Stimulated activated CD4-positive, alpha-beta T cell treated with anti-CD3 and anti-CD28 coated beads, TNF-alpha, amount 100 ng/mL, for 4 hours (primary cell): ENCODE data around the gene RPS28.
"Not testable (repeated sequence)": the region's sequence is repeated elsewhere in the genome, so short reads cannot be mapped to it uniquely, and the experiment has no call there.

Experiments
- DNase-seq, 3 experiments: peaks; one replicate each; pipeline ENCODE4 v3.0.0-alpha.2; 2020; ENCODE audit warnings: low read depth in 3 of 3

Gene RPS28

DNA sequence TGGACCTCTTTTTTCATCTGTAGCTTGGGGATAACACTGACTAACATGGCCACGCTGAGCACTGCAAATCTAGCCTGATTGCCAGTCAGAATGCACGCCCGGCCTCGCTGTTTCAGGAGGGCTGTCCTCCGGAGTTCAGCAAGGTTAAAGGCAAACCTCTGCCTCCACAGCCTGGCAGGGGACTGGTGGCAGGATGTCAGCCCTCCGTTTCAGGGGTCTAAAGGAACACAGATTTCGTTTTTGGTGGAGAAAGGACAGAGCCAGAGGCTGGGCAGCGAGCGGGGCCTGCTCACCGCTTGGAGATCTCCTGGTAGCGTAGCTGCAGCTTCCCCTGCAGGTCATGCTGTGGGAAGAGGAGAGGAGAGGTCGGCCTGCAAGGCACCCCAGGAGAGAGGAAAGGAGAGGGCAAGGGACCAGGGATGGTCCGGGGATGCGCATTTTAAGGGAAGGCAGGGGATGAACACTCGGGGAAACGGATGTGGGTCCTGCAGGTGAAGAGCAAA is 681 bp upstream of the RPS28 start:
- DNase-seq: no peak

DNA sequence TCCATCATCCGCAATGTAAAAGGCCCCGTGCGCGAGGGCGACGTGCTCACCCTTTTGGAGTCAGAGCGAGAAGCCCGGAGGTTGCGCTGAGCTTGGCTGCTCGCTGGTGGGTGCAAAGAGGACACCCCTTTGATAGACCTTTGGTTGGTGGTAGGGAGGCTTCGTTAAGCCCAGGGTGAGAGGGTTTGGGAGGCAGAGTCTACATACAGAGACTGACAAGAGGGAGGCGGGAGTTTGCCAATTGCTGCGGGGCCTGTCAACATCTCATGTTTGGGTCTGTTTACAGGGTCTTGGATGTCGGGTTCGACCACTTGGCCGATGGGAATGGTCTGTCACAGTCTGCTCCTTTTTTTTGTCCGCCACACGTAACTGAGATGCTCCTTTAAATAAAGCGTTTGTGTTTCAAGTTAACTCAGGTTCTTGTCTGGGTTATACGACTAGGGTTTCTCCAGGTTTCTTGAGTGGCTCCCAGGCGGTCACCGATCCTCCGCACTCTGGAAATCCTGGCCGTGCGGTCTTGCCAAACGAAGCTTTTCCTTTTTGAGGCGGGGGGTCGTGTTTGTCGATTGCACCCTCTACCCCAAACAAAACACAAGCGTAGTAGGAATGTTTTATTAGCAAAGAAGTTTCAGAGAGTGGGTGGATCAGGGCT is 816 bp downstream of the RPS28 start:
- no peak for DNase-seq

DNA sequence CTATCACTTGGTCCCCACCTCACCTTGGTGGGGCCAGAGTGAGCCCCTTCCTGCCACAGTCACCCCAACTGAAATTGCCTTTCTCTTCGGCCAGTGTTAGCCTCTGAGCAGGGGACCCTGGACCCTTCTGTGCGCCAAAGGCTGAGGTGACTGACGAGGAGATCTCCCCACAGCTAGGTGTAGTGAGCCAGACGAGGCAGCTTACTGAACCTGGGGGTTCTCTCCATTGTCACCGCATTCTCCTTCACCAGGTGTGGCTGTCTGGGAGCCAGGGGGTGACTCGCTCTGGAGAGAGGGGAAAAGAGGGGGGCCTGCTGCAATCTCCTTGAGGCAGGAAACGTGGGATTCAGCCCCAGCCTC is 1.3 kb downstream of the RPS28 start:
- DNase-seq: no peak

DNA sequence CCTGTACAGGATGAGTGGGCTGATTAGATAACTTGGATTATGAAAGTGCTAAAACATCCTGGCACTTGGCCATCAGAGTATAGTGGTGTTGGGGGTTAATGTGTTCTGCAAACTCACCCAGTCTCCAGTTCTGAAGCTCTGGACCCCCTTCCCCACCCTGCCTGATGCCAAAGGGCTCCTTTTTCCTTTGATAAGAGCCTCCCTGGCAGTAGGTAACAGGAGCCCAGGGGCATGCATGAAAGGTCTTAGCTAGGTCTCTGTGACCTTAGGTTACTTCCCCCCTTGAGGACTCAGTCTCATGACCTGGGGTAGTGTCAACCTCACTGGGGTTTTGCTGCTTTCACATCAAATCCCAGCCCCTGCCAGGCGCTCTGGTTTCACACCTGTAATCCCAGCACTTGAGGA is 2.5 kb downstream of the RPS28 start:
- no peak for DNase-seq

DNA sequence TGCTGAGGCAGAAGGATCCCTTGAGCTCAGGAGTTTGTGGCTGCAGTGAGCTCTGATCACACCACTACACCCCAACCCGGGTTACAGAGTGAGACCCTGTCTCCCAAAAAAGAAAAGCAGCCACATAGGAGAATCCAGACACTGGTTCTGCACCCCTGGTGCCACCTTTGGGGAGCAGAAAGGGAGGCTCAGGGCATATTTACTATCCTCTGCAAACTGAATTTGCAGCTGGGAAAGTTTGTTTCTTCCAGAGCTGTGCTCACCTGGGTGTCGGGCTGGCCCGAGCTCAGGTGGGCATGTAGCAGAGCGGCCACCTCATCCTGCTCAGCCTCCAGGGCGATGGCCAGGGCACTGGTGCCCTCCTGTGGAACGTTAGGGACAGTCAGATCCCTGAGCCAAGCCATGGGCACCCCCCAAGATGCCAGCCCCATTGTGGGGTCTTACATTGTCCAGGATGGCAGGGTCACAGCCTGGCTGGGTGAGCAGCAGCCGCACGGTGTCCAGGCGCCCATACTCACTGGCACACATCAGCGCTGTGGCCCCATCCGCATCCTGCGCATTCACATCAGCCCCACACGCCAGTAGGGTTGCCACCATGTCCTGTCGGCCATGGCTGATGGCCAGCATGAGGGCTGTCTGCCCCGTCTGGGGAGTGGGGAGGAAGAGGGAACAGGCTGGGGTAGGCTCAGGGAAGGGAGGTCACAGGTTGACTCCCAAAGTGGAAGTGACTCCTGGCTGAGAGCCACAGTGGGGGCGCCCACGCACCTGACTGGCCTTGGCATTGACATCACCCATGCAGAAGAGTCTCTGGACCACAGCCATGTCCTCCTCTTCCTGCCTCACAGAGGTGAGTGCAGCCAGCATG is 3.1 kb downstream of the RPS28 start:
- DNase-seq: no peak

DNA sequence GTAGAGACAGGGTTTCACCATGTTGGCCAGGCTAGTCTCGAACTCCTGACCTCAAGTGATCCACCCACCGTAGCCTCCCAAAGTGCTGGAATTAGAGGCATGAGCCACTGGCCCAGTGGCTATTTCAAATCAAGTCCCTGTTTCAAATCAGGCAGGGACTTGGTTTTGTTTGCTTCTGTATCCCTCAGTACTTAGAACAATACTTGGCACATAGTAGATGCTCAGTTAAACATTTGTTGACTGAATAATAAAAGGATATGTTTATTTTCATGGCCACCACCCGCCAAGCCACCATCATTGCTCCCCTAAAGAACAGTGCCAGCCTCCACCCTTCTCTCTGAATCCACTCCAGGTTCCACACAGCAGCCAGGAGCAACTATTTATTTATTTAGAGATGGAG is 4.2 kb downstream of the RPS28 start:
- no peak for DNase-seq

DNA sequence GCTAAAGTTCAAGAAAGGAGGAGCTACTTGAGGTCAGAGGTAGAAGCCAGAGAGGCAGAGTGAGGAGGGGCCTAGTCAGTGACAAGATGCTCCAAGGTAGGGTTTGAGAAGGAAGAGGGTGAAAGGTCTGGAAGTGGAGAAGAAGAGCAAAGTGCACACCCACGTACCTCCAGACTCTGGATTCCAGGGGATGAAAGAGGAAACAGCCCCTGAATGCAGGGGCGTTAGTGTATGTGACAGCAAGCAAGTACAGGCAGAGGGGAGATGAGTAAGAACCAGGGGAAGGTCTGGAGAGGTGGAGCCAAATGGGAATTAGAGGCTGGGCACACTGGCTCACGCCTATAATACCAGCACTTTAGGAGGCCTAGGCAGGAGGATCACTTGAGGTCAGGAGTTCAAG is 8.7 kb downstream of the RPS28 start:
- DNase-seq: no peak

DNA sequence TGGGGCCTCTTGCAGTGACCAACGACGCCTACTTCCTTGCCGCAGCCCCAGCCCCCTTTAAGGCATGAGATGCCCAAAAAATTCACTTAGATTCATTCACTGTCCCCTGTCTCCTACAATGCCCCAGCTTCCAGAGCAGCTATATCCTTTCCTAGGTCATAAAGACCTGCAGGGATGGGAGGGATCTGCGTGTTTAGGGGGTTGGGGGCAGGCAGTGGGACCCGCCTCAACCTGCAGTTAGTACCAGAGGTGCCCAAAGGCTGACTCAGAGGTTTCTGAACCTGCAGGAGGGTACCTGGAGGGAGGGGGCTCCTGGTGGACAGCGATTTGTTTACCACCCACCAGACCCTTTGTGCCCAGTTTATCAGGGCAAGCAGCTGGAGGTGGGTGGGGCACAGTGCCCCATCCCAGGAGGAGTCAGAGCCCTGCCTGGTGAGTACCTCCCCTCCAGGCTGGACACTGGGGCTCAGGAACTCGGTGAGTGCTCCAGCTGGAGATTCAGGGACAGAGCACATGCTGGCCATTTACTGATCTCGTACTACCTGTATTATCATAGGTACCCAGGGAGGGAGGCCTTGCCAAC is 10.1 kb downstream of the RPS28 start:
- DNase-seq: no peak

DNA sequence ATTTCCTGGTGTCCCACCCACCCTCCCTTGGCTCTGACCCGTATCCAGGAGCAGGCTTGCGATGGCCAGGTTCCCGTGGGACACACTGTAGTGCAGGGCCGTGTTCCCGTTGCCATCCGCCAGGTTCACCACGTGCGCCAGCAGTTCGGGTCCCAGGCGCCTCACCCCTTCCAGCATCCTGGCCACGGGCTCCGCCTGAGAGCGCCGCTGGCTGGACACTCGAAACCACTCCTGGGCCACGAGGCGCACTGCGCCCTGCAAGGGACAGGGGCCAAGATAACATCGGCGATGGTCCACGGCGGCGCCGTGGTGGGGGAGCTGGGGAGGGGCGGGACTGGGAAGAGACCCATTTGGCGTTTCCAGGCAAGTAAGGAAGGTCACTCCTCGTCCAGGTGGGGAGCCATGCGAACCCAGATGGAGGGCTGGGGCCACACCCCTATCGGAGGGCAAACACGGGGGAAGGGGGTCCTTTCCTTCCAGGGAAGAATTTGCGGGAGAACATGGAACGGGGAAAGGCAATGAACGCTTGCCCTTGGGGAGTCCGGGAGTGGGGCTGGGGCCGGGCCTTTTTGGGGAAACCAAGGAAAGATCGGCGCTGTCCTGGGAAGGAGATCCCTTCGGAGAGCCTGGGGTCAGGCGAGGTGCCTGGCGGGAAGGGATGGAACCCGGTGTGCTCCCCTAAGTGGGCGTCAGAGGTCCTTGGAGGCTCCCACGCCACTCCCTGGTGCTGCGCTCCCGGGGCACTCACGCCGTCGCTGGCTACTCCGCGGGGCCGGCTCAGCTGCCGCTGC is 11.9 kb downstream of the RPS28 start:
- DNase-seq: no peak

DNA sequence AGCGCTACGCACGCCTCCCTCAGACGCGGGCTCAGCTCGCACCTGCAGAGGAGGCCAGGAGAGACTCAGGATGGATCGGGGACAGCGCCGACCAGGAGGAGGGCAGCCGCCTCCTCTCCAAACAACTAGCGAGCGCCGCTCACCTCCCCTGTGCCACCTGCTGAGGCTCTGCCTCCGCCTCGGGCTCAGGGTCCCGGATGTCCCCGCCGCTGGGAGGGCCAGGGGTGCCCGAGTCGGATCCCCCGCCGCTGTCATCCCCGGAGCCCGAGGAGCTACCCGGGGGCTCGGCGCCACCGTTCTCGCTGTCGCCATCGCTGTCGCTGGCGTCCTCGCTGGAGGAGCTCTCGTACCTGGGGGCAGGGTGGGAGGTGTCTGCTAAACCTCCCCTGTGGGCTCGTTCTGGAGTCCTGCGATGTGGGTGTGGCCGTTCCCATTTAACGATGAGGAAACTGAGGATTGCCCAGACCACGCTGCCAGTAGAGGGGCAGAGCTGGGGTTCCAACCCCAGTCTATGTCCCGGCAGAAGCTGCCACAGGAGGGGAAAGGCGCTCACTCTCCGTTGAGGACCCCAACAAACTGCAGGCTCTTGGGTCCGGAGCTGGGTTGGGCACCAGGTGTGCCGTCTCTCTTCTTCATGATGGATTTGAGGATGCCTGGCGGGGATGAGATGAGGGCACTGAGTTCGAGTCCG is 12.6 kb downstream of the RPS28 start:
- no peak for DNase-seq

DNA sequence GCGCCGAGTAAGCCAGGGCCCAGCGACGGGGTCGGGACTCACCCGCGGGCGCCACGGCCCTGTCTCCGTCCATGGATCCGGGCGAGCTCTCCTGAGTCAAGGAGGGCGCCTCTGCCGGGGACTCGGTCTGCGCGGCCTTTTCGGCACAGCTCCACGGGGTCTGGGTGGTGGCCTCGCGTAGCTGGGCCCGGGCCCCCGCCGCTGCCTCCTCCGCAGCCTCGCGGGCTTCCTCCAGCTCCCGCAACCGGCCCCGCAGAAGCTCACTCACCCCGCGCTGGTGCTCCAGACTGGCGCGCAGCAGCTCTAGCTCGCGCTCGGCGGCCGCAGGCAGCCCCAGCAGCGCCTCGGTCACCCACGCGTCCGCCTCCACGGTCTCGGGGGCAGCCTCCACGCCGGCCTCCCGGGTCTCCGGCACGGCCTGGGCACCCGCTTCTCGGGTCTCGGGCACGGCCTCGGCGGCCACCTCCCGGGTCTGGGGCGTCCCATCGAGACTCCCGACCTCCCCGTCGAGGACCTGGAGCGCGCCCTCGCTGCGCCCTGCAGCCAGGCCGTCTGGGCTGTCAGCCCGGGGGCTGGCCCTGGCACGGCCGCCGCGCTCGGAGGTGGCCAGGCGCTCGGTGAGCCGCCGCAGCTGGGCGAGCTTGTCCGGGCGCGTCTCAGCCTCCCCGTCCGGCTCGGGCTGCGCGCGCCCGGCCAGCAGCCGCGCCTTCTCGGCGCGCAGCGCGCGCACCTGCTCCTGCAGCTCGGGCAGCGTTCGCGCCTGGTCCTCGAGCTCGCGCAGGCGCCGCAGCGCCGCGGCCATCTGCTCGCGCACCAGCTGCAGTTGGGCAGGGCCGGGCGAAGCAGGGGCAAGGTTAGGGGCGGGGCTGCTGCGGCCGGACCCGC is 13.4 kb downstream of the RPS28 start:
- no peak for DNase-seq

DNA sequence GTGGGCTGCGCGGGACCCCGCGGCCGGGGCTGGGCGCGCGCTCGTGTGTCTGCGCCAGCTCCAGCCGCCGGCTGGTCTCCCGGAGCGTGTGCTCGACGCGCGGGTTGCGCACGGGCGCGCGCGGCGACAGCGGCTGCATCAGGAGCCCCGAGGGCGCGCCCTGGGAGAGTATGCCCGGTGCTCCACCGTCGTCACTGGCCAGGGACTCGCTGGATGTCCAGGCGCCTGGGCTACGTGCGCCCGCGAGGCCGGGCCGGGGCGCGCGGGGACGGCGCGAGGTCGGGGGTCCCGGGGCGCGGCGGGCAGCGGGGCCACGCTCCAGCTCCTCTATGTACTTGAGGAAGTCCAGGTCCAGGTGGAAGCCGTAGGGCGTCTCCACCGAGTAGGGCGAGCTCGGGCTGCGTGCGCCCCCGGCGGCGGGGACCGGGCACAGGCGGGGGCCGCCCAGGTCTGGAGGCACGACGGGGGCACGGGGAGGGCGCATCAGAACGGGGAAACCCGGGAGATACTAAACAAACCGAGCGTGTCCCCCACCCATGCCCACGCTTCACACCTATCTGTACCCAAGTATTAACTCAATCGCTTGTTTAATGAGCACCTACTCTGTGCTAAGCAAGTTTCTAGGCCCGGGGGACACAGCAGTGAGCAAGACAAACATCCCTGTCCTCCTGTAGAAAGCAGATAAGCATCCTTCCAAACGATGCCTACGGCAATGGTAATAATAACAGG is 14.2 kb downstream of the RPS28 start:
- no peak for DNase-seq

DNA sequence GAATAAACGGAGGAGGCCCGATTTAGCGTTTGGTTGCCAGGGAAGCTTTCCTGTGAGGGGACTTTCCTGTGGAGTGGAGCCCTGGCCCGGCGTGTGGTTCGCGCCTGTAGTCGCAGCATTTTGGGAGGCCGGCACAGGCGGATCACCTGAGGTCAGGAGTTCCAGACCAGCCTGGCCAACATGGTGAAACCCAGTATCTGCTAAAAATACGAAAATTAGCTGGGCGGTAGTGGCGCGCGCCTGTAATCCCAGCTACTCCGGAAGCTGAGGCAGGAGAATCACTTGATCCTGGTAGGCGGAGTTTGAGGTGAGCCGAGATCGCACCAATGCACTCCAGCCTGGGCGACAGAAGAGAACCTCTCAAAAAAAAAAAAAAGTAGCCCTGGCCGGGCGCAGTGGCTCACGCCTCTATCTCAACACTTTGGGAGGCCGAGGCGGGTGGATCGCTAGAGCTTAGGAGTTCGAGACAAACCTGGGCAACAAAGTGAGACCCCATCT is 14.8 kb downstream of the RPS28 start:
- DNase-seq: no peak

DNA sequence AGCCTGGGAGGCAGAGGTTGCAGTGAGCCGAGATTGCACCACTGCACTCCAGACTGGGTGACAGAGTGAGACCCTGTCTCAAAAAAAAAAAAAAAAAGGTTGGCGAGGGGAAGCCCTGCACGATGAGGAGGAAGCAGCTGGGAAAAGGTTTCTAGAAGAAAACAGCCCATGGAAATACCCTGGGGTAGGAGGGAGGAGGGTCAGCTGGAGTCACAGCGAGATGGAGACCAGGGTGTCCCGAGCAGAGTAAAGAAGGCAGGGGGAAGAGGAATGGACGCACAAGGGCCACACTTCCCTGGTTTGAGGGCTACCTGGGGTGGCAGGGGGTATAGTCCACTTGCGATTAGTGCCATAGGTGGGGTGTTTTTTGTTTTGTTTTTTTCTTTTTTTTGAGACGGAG is 15.4 kb downstream of the RPS28 start:
- no peak for DNase-seq

DNA sequence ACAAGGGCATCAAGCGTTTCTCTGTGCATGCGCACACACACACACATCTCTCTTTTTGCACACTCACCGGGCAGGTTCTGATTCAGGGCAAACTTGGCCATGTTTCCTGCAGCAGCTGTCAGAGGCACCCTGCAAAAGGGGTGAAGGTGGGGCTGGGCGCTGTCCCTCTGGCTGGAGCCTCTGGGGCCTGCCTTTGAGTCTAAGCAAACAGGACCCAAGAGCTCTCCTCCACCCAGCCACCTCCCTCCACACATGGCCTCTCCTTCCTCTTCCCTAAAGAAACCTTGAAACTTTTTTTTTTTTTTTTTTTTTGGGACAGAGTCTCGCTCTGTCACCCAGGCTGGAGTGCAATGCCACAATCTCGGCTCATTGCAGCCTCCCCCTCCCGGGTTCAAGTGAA is 16.4 kb downstream of the RPS28 start:
- DNase-seq: no peak

DNA sequence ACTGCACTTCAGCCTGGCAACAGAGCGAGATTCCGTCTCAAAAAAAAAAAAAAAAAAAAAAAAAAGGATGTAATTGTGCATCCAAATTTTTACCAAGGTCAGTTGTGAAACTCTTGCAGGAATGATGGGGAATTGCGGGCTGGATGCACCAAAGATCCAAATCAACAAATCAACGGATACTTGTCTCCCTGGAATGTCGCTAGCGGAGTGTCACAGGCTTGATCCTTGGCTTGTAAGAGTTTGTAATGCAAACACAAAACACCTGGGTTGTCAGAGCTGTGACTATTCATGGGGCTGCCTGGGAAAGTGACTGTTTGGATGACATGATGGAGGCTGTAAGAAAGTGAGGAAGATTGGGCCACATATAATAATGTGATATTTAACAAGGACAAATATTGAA is 17.5 kb downstream of the RPS28 start:
- no peak for DNase-seq

DNA sequence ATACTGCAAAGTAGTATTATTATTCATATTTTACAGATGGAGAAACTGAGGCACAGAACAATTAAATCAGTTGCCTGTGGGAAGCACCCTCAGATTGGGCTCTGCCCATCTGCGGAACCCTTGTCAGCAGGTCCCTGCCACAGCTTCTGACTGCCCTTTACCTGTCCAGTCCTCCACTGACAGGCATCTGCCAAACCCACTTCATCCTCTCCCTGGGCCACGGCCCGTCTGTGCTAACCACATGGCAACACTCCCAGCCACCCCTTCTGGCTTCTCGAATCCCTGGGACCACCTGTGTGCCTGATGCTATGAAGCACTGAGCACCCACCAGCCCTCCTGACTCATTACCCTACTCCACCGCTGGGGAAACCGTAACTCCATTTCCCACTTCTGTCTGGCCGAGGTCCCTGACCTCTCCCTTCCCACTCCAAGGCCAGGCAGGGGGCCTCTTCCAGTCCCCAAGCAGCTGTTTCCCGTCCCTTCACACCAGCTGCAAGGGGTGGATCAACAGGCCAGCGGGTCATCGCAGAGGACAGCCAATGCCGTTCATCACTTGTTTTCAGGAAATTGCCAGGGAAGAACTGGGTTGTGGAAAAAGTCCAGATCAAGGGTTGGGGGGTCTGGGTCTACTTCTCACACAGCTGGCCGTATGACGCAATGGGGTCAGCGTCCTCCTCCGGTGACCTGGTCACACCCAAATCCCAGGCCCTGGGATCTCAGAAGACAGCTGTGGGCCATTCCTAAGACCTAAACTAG is 19.2 kb downstream of the RPS28 start:
- no peak for DNase-seq

DNA sequence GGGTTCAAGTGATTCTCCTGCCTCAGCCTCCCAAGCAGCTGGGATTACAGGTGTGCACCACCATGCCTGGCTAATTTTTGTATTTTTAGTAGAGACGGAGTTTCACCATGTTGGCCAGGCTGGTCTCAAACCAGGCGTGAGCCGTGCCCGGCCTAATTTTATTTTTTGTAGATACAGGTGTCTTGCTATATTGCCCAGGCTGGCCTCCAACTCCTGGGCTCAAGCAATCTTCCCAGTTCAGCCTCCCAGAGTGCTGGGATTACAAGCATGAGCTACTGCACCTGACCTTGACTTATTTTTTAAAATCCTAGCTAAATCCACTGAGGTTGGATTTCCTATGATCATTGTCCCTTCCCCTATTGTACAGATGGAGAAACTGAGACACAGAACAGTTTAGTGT is 20.2 kb downstream of the RPS28 start:
- not testable (repeated sequence) for DNase-seq

DNA sequence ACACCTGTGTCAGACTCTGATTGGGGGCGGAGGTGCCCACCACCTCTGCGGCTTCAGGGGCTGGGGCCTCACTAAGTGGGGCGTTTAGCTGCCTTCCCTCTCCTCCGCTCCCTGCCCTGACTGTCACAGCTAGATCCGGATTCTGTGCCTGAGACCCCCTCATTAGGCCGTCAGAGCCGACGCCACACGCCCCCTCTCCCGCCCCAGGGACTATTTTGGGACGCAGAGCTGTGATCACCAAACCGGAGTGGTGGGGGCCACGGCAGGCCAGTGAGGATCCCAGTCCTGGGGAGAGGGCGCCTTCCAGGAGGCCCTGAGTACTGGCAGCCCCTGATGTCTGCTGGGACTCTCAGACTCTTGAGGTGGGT is 21.0 kb downstream of the RPS28 start:
- DNase-seq: no peak
